GM12878 (cell line): ENCODE measurements around the gene PIMREG. TPM values are rescaled to one million over a fixed set of nuclear protein-coding genes. Genes with fewer than 3 reads are reported as not detected.

ENCODE experiments used
- ATAC-seq: fragments of 200-7000 bp; cut with Tn5 transposase; 3 replicates; pipeline ENCODE4 v1.9.1; 2020; ENCODE audit warnings: mild to moderate bottlenecking, moderate library complexity
- BruUV-seq: library from RNA; stranded (reverse); fragments of 400-500 nt; replicated peaks from 2 replicates; lab custom pipeline; 2021; lab: Mats Ljungman, UMichigan
- CTCF ChIA-PET: fragments of 300-600 bp; sonication (Branson Sonifier 250); formaldehyde crosslinking; extraction: SDS; loops from one replicate; lab custom pipeline; 2021; ENCODE audit warnings: inconsistent platforms; lab: Yijun Ruan, JAX
- POLR2A ChIA-PET: fragments of 350-600 bp; formaldehyde crosslinking; extraction: SDS; loops from one replicate; lab custom pipeline; 2021; ENCODE audit warnings: inconsistent platforms; lab: Charles Lee
- RAD21 ChIA-PET: fragments of 300-600 bp; sonication (Branson Sonifier 250); formaldehyde crosslinking; loops from one replicate; lab custom pipeline; 2023; ENCODE audit warnings: antibody characterized with exemption; ENCODE audit not compliant: unreplicated experiment; lab: Charles Lee
- SMC1A ChIA-PET: fragments of 300-600 bp; sonication (Branson Sonifier 250); formaldehyde crosslinking; loops from one replicate; lab custom pipeline; 2023; ENCODE audit not compliant: unreplicated experiment, uncharacterized antibody; lab: Charles Lee
- DNase-seq: peaks from one replicate; pipeline ENCODE4 v3.0.0-alpha.2; 2011; ENCODE audit warnings: low read depth, low spot score
- FAIRE-seq: peaks from 3 replicates; lab custom pipeline; 2011; peaks lifted over from hg19 to GRCh38; lab: Jason Lieb, UNC
- H2AFZ ChIP-seq: 2 replicates; pipeline ENCODE4 v1.6.0; 2011; ENCODE audit warnings: low read depth, low read length, control low read depth; ENCODE audit not compliant: control insufficient read depth
- H3K27ac ChIP-seq: 2 replicates; pipeline ENCODE4 v1.5.1; 2011; ENCODE audit warnings: control low read depth; ENCODE audit not compliant: control insufficient read depth, insufficient read depth
- H3K27me3 ChIP-seq, 2 experiments: replicated peaks in 1 of 2; 2 replicates each; pipeline versions ENCODE4 v1.6.0 to v1.6.1; 2011; ENCODE audit warnings: low read length in 1 of 2; ENCODE audit not compliant: control insufficient read depth in 2 of 2, insufficient read depth in 2 of 2
- H3K36me3 ChIP-seq, 2 experiments: 2 replicates each; pipeline ENCODE4 v1.5.1; 2011; ENCODE audit warnings: low read length in 1 of 2; ENCODE audit not compliant: control insufficient read depth in 2 of 2, insufficient read depth in 2 of 2
- H3K4me1 ChIP-seq: 2 replicates; pipeline ENCODE4 v1.6.1; 2011; ENCODE audit warnings: mild to moderate bottlenecking, low read length, moderate library complexity, mixed read lengths; ENCODE audit not compliant: control insufficient read depth, insufficient read depth
- H3K4me2 ChIP-seq: 2 replicates; pipeline ENCODE4 v1.6.0; 2011; ENCODE audit warnings: control low read depth; ENCODE audit not compliant: control insufficient read depth, insufficient read depth
- H3K4me3 ChIP-seq: fragments of 200-600 bp; sonication (generic); 2 replicates; pipeline ENCODE4 v1.5.1; 2016
- H3K79me2 ChIP-seq: 2 replicates; pipeline ENCODE4 v1.6.0; 2011; ENCODE audit warnings: low read length; ENCODE audit not compliant: control insufficient read depth, insufficient read depth
- H3K9ac ChIP-seq: 2 replicates; pipeline ENCODE4 v1.8.0; 2011; ENCODE audit warnings: low read length, control low read depth, mixed read lengths; ENCODE audit not compliant: control insufficient read depth, insufficient read depth
- H3K9me3 ChIP-seq: replicated peaks from 3 replicates; pipeline ENCODE4 v1.5.1; 2011; ENCODE audit warnings: mild to moderate bottlenecking, low read length; ENCODE audit not compliant: control insufficient read depth, insufficient read depth
- H4K20me1 ChIP-seq: 2 replicates; pipeline ENCODE4 v1.6.0; 2011; ENCODE audit not compliant: control insufficient read depth, insufficient read depth
- ATF7 ChIP-seq: fragments of 450-650 bp; IDR thresholded peaks from 2 replicates; pipeline ENCODE4 v1.6.1; 2016; ENCODE audit warnings: low read depth, mild to moderate bottlenecking
- BCL11A ChIP-seq: IDR thresholded peaks from 2 replicates; pipeline ENCODE4 v1.6.1; 2011; ENCODE audit warnings: low read depth, low read length
- CREM ChIP-seq: IDR thresholded peaks from 2 replicates; pipeline ENCODE4 v1.6.1; 2014; ENCODE audit warnings: antibody characterized with exemption, low read depth
- ESRRA ChIP-seq: IDR thresholded peaks from 2 replicates; pipeline ENCODE4 v1.6.1; 2012; ENCODE audit warnings: mild to moderate bottlenecking, low read length, improper control_type of control experiment
- IKZF1 ChIP-seq: fragments of 450-650 bp; conservative IDR thresholded peaks from 2 replicates; pipeline ENCODE4 v1.6.1; 2017; ENCODE audit warnings: antibody characterized with exemption, mild to moderate bottlenecking
- MXI1 ChIP-seq: fragments of 150-350 bp; IDR thresholded peaks from 2 replicates; pipeline ENCODE4 v1.6.1; 2011; ENCODE audit warnings: low read depth, mild to moderate bottlenecking, inconsistent platforms, low read length, improper control_type of control experiment
- NFIC ChIP-seq: IDR thresholded peaks from 2 replicates; pipeline ENCODE4 v1.6.1; 2012; ENCODE audit warnings: low read depth, mild to moderate bottlenecking, inconsistent platforms, low read length, moderate library complexity
- PAX5 ChIP-seq: IDR thresholded peaks from 2 replicates; pipeline ENCODE4 v1.6.1; 2011; ENCODE audit warnings: low read depth, low read length, borderline replicate concordance
- POU2F2 ChIP-seq: IDR thresholded peaks from 3 replicates; pipeline ENCODE4 v1.6.1; 2011; ENCODE audit warnings: low read depth, mild to moderate bottlenecking, low read length, borderline replicate concordance
- RUNX3 ChIP-seq: IDR thresholded peaks from 2 replicates; pipeline ENCODE4 v1.6.1; 2012; ENCODE audit warnings: low read length, inconsistent platforms
- SIN3A ChIP-seq: IDR thresholded peaks from 2 replicates; pipeline ENCODE4 v1.6.1; 2012; ENCODE audit warnings: low read depth, low read length, improper control_type of control experiment
- SIX5 ChIP-seq: IDR thresholded peaks from 2 replicates; pipeline ENCODE4 v1.6.1; 2011; ENCODE audit warnings: mild to moderate bottlenecking, low read depth, low read length, moderate library complexity; ENCODE audit not compliant: severe bottlenecking
- SMAD1 ChIP-seq: fragments of 450-650 bp; IDR thresholded peaks from 2 replicates; pipeline ENCODE4 v1.6.1; 2018; ENCODE audit warnings: mild to moderate bottlenecking, low read depth; ENCODE audit not compliant: partially characterized antibody
- SMARCA5 ChIP-seq: fragments of 450-650 bp; IDR thresholded peaks from 2 replicates; pipeline ENCODE4 v1.6.1; 2017; ENCODE audit warnings: mild to moderate bottlenecking
- WGBS: methylation state at CpG from one replicate; pipeline ENCODE4 v1.1.6; 2016; ENCODE audit warnings: low lambda C conversion rate; ENCODE audit not compliant: insufficient replicate concordance, insufficient coverage; ENCODE audit errors: missing lambda C conversion rate; 5-methylcytosine and 5-hydroxymethylcytosine counted together
- in situ Hi-C: fragments of 300-500 bp; cut with MboI; formaldehyde crosslinking; loops from 9 replicates; pipeline ENCODE4 v1.14.3; 2018; ENCODE audit warnings: mixed read lengths
- intact Hi-C: fragments of 100-400 bp; cut with micrococcal nuclease; formaldehyde crosslinking; loops from one replicate; pipeline ENCODE4 v1.14.2; 2022; ENCODE audit not compliant: unreplicated experiment
- polyA plus RNA-seq, 11 experiments: library from polyadenylated mRNA; depleted of rRNA in 4 of 11; unstranded in 6 of 11; stranded (reverse) in 5 of 11; fragments of >200 nt; fragmentation: Nextera tagmentation in 4 of 11; fragmentation: Illumina TruSeq in 1 of 11; extraction: Ambion mirVana in 4 of 11; extraction: Trizol in 1 of 11; gene quantifications; 1 replicate in 1 of 11; 2 replicates in 10 of 11; pipeline versions ENCODE4 v1.2.1 to v1.2.3, GENCODE V29; 2011 to 2016; ENCODE audit warnings: inconsistent platforms in 2 of 11, missing spikeins in 2 of 11, low read depth in 1 of 11
- total RNA-seq, 4 experiments: library from RNA; depleted of rRNA in 3 of 4; stranded (reverse); fragments of >200 nt in 3 of 4; fragmentation: Illumina TruSeq in 1 of 4; extraction: Trizol in 1 of 4; gene quantifications; 2 replicates each; pipeline versions ENCODE4 v1.2.1 to v1.2.3, GENCODE V29; 2013 to 2021
- TF ChIP-seq, protein P1 (sequence below): IDR thresholded peaks from 2 replicates; pipeline ENCODE4 v1.6.1; 2011; ENCODE audit warnings: low read depth, low read length, improper control_type of control experiment, borderline replicate concordance
- TF ChIP-seq, protein P2 (sequence below): IDR thresholded peaks from 2 replicates; pipeline ENCODE4 v1.6.1; 2012; ENCODE audit warnings: mild to moderate bottlenecking, low read depth, low read length
- TF ChIP-seq, protein P3 (sequence below): fragments of 450-650 bp; IDR thresholded peaks from 2 replicates; pipeline ENCODE4 v1.6.1; 2017; ENCODE audit warnings: borderline replicate concordance

Gene PIMREG
- total and polyA plus RNA-seq, 10 of the 15 experiments (the other 5 are each of a cell fraction or from before 2014, with no cell fraction given) = 2.8 to 35.8 (median 25.2) TPM

DNA sequence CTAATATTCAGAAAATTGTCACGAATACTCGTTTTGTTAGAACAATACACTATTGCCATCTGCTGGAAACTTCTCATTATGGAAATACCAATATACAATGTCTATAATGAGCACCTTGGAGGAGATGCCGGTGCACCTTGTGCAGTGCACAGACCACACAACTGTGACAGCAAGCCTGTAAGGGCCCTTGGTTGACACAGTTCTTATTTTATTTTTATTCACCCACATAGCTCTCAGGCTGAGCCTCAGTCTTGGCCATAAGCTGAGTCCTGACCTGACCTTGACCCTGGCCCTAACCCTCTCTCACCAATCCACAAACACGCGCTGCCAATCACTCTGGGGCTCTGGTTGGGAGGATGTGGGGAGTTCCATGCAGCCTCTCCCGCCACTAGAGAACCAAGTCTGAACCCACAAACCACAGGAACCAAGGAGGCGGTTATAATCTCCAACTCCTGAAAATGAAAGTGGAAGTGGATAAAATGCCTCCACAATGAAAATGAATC lies 16.9 kb upstream of the PIMREG start:
- peaks cover 7% of the 10 kb centered on the region for H3K4me1 ChIP-seq
- 23% methylated on average over 7 of the region's 7 CpGs for WGBS
- SMC1A ChIA-PET = no interaction called here
- H3K4me2 ChIP-seq = peak overlapping the region; percentile 57
- BruUV-seq = no TSS peak
- no peak overlapping the region for H3K27ac ChIP-seq
- no peaks in the 10 kb centered on the region for H3K79me2 ChIP-seq
- H4K20me1 ChIP-seq = no peaks in the 10 kb centered on the region
- H3K9ac ChIP-seq = no peak overlapping the region
- POLR2A ChIA-PET = no interaction called here
- H3K9me3 ChIP-seq = no peaks in the 10 kb centered on the region; the same call in 1 of the 3 replicates
- CTCF ChIA-PET = interaction anchor here (0.9 to 1.0 kb wide), 2 partner anchors 8 to 9 kb away, joined by 3 read pairs; partner anchors contain the start of gene AIPL1
- in situ Hi-C loops (no loop called here), intact Hi-C loops (no loop called here)
- DNase-seq (peak; percentile 23), ATAC-seq (peak; percentile 76), FAIRE-seq (peak; percentile 64)
- H3K36me3 ChIP-seq = no peaks in the 10 kb centered on the region
- H2AFZ ChIP-seq = no peak overlapping the region
- RAD21 ChIA-PET = no interaction called here
- no peaks in the 10 kb centered on the region for H3K27me3 ChIP-seq
- no peak overlapping the region for H3K4me3 ChIP-seq
- TF ChIP-seq IKZF1 (peak; percentile 62), SMAD1 (no peak), RUNX3 (peak; percentile 96), CREM (no peak), SMARCA5 (peak; percentile 62; the same call in 1 of the 2 replicates), SIX5 (no peak), ATF7 (no peak), SIN3A (no peak), NFIC (peak; percentile 65), ESRRA (peak; percentile 32; the same call in 1 of the 2 replicates), MXI1 (no peak), PAX5 (no peak), POU2F2 (no peak), BCL11A (peak; percentile 49; the same call in 1 of the 2 replicates)
- TF ChIP-seq, protein P1, sequence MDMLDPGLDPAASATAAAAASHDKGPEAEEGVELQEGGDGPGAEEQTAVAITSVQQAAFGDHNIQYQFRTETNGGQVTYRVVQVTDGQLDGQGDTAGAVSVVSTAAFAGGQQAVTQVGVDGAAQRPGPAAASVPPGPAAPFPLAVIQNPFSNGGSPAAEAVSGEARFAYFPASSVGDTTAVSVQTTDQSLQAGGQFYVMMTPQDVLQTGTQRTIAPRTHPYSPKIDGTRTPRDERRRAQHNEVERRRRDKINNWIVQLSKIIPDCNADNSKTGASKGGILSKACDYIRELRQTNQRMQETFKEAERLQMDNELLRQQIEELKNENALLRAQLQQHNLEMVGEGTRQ = no peak
- TF ChIP-seq, protein P2, sequence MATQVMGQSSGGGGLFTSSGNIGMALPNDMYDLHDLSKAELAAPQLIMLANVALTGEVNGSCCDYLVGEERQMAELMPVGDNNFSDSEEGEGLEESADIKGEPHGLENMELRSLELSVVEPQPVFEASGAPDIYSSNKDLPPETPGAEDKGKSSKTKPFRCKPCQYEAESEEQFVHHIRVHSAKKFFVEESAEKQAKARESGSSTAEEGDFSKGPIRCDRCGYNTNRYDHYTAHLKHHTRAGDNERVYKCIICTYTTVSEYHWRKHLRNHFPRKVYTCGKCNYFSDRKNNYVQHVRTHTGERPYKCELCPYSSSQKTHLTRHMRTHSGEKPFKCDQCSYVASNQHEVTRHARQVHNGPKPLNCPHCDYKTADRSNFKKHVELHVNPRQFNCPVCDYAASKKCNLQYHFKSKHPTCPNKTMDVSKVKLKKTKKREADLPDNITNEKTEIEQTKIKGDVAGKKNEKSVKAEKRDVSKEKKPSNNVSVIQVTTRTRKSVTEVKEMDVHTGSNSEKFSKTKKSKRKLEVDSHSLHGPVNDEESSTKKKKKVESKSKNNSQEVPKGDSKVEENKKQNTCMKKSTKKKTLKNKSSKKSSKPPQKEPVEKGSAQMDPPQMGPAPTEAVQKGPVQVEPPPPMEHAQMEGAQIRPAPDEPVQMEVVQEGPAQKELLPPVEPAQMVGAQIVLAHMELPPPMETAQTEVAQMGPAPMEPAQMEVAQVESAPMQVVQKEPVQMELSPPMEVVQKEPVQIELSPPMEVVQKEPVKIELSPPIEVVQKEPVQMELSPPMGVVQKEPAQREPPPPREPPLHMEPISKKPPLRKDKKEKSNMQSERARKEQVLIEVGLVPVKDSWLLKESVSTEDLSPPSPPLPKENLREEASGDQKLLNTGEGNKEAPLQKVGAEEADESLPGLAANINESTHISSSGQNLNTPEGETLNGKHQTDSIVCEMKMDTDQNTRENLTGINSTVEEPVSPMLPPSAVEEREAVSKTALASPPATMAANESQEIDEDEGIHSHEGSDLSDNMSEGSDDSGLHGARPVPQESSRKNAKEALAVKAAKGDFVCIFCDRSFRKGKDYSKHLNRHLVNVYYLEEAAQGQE = no peak
- TF ChIP-seq, protein P3, sequence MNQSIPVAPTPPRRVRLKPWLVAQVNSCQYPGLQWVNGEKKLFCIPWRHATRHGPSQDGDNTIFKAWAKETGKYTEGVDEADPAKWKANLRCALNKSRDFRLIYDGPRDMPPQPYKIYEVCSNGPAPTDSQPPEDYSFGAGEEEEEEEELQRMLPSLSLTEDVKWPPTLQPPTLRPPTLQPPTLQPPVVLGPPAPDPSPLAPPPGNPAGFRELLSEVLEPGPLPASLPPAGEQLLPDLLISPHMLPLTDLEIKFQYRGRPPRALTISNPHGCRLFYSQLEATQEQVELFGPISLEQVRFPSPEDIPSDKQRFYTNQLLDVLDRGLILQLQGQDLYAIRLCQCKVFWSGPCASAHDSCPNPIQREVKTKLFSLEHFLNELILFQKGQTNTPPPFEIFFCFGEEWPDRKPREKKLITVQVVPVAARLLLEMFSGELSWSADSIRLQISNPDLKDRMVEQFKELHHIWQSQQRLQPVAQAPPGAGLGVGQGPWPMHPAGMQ = peak; percentile 61; the same call in 1 of the 2 replicates
